ENCODE data around the gene FKBP15. TPM values are rescaled to one million over a fixed set of nuclear protein-coding genes. Genes with fewer than 3 reads are reported as not detected.

Gene FKBP15
- total RNA-seq, 1 experiment from 2014 or later, result 23.5 TPM

GRCh38 chr9:113163001-113163400 lies 58.1 kb downstream of the FKBP15 start:
- no TSS peak for BruUV-seq (replicated peaks)
- H3K27ac ChIP-seq (ENCODE audit: low read depth, low read length, poor library complexity, severe bottlenecking), result no peak overlapping the region
- POLR2A ChIA-PET (ENCODE audit: low non-redundant PET), result no interaction called here
- H3K36me3 ChIP-seq (ENCODE audit: insufficient read depth, low read length, poor library complexity, severe bottlenecking), result peaks cover 29% of the 10 kb centered on the region
- TF ChIP-seq EZH2 (IDR thresholded peaks at IDR 0.05; ENCODE audit: borderline replicate concordance, low read depth, low read length, poor library complexity, severe bottlenecking) (no peak), CTCF (conservative IDR thresholded peaks at IDR 0.05; ENCODE audit: low read depth, low read length) (no peak)
- H3K4me3 ChIP-seq (ENCODE audit: low read depth, low read length, poor library complexity, severe bottlenecking), result no peak overlapping the region
- no peak for DNase-seq (ENCODE audit: low spot score)
- no peaks in the 10 kb centered on the region for H3K9me3 ChIP-seq (ENCODE audit: low read depth, low read length, poor library complexity, severe bottlenecking)
- CTCF ChIA-PET, result no interaction called here
- H3K27me3 ChIP-seq (replicated peaks; ENCODE audit: insufficient read depth, low read depth, low read length, poor library complexity), result no peaks in the 10 kb centered on the region
- H3K4me1 ChIP-seq (ENCODE audit: insufficient read depth, low read length, poor library complexity, severe bottlenecking), result peaks cover 5% of the 10 kb centered on the region
- intact Hi-C loops (cut with micrococcal nuclease; ENCODE audit: unreplicated experiment), result no loop called here

- no peaks in the 10 kb centered on the region for H3K27me3 ChIP-seq (replicated peaks; ENCODE audit: insufficient read depth, low read depth, low read length, poor library complexity)
- BruUV-seq (replicated peaks), result no TSS peak
- POLR2A ChIA-PET (ENCODE audit: low non-redundant PET), result no interaction called here
- intact Hi-C loops (cut with micrococcal nuclease; ENCODE audit: unreplicated experiment), result no loop called here
- no peaks in the 10 kb centered on the region for H3K9me3 ChIP-seq (ENCODE audit: low read depth, low read length, poor library complexity, severe bottlenecking)
- no peak overlapping the region for H3K27ac ChIP-seq (ENCODE audit: low read depth, low read length, poor library complexity, severe bottlenecking)
- H3K4me3 ChIP-seq (ENCODE audit: low read depth, low read length, poor library complexity, severe bottlenecking), result no peak overlapping the region
- DNase-seq (ENCODE audit: low spot score), result no peak
- peaks cover 15% of the 10 kb centered on the region for H3K4me1 ChIP-seq (ENCODE audit: insufficient read depth, low read length, poor library complexity, severe bottlenecking)
- H3K36me3 ChIP-seq (ENCODE audit: insufficient read depth, low read length, poor library complexity, severe bottlenecking), result peaks cover 20% of the 10 kb centered on the region
- CTCF ChIA-PET, result no interaction called here
- TF ChIP-seq EZH2 (IDR thresholded peaks at IDR 0.05; ENCODE audit: borderline replicate concordance, low read depth, low read length, poor library complexity, severe bottlenecking) (no peak), CTCF (conservative IDR thresholded peaks at IDR 0.05; ENCODE audit: low read depth, low read length) (no peak)
These were observed 60.5 kb downstream of the FKBP15 start for GRCh38 chr9:113160571-113160970.

GRCh38 chr9:113158446-113158845 lies 62.6 kb downstream of the FKBP15 start:
- Histone ChIP-seq H3K9me3 (ENCODE audit: low read depth, low read length, poor library complexity, severe bottlenecking) (no peaks in the 10 kb centered on the region), H3K27ac (ENCODE audit: low read depth, low read length, poor library complexity, severe bottlenecking) (no peak overlapping the region), H3K4me3 (ENCODE audit: low read depth, low read length, poor library complexity, severe bottlenecking) (no peak overlapping the region), H3K4me1 (ENCODE audit: insufficient read depth, low read length, poor library complexity, severe bottlenecking) (peaks cover 11% of the 10 kb centered on the region), H3K36me3 (ENCODE audit: insufficient read depth, low read length, poor library complexity, severe bottlenecking) (peaks cover 4% of the 10 kb centered on the region), H3K27me3 (replicated peaks; ENCODE audit: insufficient read depth, low read depth, low read length, poor library complexity) (no peaks in the 10 kb centered on the region)
- intact Hi-C loops (cut with micrococcal nuclease; ENCODE audit: unreplicated experiment), result no loop called here
- no TSS peak for BruUV-seq (replicated peaks)
- TF ChIP-seq CTCF (conservative IDR thresholded peaks at IDR 0.05; ENCODE audit: low read depth, low read length), result no peak
- no peak for TF ChIP-seq EZH2 (IDR thresholded peaks at IDR 0.05; ENCODE audit: borderline replicate concordance, low read depth, low read length, poor library complexity, severe bottlenecking)
- no peak for DNase-seq (ENCODE audit: low spot score)
- POLR2A ChIA-PET (ENCODE audit: low non-redundant PET), result no interaction called here
- CTCF ChIA-PET, result no interaction called here

All from A673 (cell line).